Calu3 (cell line): Measurements from ENCODE around the gene CASP10. TPM values are rescaled to one million over a fixed set of nuclear protein-coding genes. Genes with fewer than 3 reads are reported as not detected.
A peak's percentile ranks its signal among the peaks of the same experiment; 100 is the strongest.
"Not testable (repeated sequence)": the region's sequence is repeated elsewhere in the genome, so short reads cannot be mapped to it uniquely, and the experiment has no call there.

Source experiments
- BruUV-seq: library from RNA; stranded (reverse); fragments of 400-500 nt; replicated peaks from 2 replicates; lab custom pipeline; 2021; lab: Mats Ljungman, UMichigan
- CTCF ChIA-PET: fragments of 300-600 bp; sonication (Branson Sonifier 250); formaldehyde crosslinking; loops from one replicate; lab custom pipeline; 2022; ENCODE audit warnings: antibody characterized with exemption; lab: Charles Lee
- DNase-seq: peaks from one replicate; pipeline ENCODE4 v3.0.0; 2022
- H3K27ac Mint-ChIP-seq: one replicate; pipeline ENCODE4 v1.8.0; 2022; ENCODE audit warnings: mixed read lengths; ENCODE audit not compliant: unreplicated experiment
- H3K27me3 Mint-ChIP-seq: one replicate; pipeline ENCODE4 v1.8.0; 2022; ENCODE audit warnings: mixed read lengths; ENCODE audit not compliant: unreplicated experiment
- H3K36me3 Mint-ChIP-seq: one replicate; pipeline ENCODE4 v1.8.0; 2022; ENCODE audit warnings: mild to moderate bottlenecking, moderate library complexity, mixed read lengths; ENCODE audit not compliant: insufficient read depth, unreplicated experiment
- H3K4me1 Mint-ChIP-seq: one replicate; pipeline ENCODE4 v1.8.0; 2022; ENCODE audit warnings: mild to moderate bottlenecking, low read depth, mixed read lengths; ENCODE audit not compliant: unreplicated experiment
- H3K4me3 Mint-ChIP-seq: one replicate; pipeline ENCODE4 v1.8.0; 2022; ENCODE audit warnings: mild to moderate bottlenecking, low read depth, moderate library complexity, mixed read lengths; ENCODE audit not compliant: unreplicated experiment
- H3K9me3 Mint-ChIP-seq: one replicate; pipeline ENCODE4 v1.8.0; 2022; ENCODE audit warnings: low read depth, mixed read lengths; ENCODE audit not compliant: unreplicated experiment
- intact Hi-C: fragments of 100-400 bp; cut with micrococcal nuclease; formaldehyde crosslinking; loops from one replicate; pipeline ENCODE4 v1.10.0; 2022; ENCODE audit not compliant: unreplicated experiment
- total RNA-seq: library from RNA; stranded (reverse); gene quantifications from 2 replicates; pipeline ENCODE4 v1.2.3, GENCODE V29; 2022
- TF ChIP-seq, protein P1 (sequence below): fragments of 200-600 bp; IDR thresholded peaks from one replicate; pipeline ENCODE4 v1.8.0; 2022; ENCODE audit warnings: antibody characterized with exemption; ENCODE audit not compliant: unreplicated experiment

The CASP10 gene
- total RNA-seq, 1 experiment from 2014 or later, result 21.4 TPM

DNA sequence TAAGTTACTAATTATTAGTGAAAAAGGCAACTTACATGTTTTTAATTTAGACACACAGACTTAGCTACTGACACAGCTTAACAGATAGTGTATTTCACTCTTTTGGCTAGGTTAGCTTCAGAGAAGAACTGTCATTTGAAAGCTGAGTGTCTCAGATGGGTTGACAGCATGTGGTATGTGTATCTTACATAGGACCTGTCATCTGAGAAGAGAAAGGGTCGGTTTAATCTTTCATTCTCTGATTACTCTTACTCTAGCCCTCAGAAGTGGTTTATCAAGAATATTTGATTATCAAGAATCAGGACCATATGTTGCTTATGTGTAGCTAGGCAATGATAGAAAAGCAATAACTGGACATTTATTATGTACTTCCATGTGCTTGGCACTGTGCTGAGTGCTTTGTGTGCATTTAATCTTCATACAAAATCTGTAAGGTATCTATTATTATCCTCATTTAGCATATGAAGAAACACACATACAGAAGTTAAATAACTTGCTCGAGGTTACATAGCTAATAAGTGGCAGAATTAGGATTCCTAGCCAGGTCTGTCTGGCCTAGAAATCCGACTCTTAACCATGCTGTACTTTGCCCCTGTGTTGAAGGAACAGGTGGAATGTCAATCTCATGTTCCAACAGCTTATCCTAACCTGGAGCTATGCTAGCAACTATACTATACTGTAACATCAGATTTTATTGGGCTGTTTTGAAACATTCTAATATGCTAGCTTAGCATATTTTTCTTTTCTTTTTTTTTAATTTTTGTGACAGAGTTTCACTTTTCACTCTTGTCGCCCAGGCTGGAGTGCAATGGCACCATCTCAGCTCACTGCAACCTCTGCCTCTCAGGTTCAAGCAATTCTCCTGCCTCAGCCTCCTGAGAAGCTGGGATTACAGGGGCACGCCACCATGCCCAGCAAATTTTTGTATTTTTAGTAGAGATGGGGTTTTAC, 38.6 kb upstream of the CASP10 start:
- CTCF ChIA-PET, result interaction anchor here (0.5 to 1.7 kb wide), 4 partner anchors 14 to 716 kb away, joined by 3 to 5 read pairs (median 4); no protein-coding TSS in a partner anchor
- TF ChIP-seq, protein P1, sequence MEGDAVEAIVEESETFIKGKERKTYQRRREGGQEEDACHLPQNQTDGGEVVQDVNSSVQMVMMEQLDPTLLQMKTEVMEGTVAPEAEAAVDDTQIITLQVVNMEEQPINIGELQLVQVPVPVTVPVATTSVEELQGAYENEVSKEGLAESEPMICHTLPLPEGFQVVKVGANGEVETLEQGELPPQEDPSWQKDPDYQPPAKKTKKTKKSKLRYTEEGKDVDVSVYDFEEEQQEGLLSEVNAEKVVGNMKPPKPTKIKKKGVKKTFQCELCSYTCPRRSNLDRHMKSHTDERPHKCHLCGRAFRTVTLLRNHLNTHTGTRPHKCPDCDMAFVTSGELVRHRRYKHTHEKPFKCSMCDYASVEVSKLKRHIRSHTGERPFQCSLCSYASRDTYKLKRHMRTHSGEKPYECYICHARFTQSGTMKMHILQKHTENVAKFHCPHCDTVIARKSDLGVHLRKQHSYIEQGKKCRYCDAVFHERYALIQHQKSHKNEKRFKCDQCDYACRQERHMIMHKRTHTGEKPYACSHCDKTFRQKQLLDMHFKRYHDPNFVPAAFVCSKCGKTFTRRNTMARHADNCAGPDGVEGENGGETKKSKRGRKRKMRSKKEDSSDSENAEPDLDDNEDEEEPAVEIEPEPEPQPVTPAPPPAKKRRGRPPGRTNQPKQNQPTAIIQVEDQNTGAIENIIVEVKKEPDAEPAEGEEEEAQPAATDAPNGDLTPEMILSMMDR, result no peak
- H3K27me3 Mint-ChIP-seq, result no peaks in the 10 kb centered on the region
- H3K36me3 Mint-ChIP-seq, result peaks cover 92% of the 10 kb centered on the region
- intact Hi-C loops, result no loop called here
- no peak overlapping the region for H3K4me3 Mint-ChIP-seq
- BruUV-seq, result no TSS peak
- H3K9me3 Mint-ChIP-seq, result no peaks in the 10 kb centered on the region
- H3K4me1 Mint-ChIP-seq, result peaks cover 43% of the 10 kb centered on the region
- no peak for DNase-seq
- H3K27ac Mint-ChIP-seq, result peak overlapping the region; percentile 44

DNA sequence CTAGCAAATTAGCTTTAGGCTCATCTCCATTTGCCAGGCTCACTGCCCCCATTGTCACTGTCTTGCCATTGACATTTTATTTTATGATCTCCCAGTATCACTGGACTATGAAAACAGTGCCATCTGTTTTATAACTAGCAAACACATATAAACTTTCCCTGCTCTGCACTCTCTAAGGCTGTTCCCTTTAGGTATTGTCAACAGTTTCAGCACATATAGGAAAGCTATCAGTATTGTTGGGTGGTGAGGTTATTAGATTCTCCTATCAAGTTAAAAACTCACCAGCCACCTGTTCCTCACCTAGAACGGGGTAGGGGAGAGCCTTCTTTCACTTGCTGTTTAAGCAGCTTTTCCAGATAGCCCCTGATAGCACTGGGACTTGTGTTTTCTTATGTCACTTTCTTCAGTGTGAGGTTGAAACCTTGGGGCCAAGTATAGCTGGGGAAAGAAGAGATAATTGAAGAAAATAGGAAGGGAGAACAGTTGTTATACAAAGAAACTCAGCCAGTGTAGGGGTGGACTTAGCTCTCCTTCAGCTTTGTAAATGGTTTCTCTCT, 34.4 kb upstream of the CASP10 start:
- no peak for DNase-seq
- H3K36me3 Mint-ChIP-seq, result peaks cover 92% of the 10 kb centered on the region
- TF ChIP-seq, protein P1, result no peak
- H3K27me3 Mint-ChIP-seq, result no peaks in the 10 kb centered on the region
- CTCF ChIA-PET, result interaction anchor here (1.1 kb wide), 1 partner anchor 10 kb away, joined by 6 read pairs; no protein-coding TSS in a partner anchor
- peak overlapping the region; percentile 99 for H3K27ac Mint-ChIP-seq
- H3K9me3 Mint-ChIP-seq, result peaks cover 6% of the 10 kb centered on the region
- intact Hi-C loops, result loop anchor here (2.0 kb wide), 1 partner anchor 16 kb away; no protein-coding TSS in a partner anchor
- H3K4me1 Mint-ChIP-seq, result peaks cover 77% of the 10 kb centered on the region
- BruUV-seq, result no TSS peak
- H3K4me3 Mint-ChIP-seq, result peak overlapping the region; percentile 62

DNA sequence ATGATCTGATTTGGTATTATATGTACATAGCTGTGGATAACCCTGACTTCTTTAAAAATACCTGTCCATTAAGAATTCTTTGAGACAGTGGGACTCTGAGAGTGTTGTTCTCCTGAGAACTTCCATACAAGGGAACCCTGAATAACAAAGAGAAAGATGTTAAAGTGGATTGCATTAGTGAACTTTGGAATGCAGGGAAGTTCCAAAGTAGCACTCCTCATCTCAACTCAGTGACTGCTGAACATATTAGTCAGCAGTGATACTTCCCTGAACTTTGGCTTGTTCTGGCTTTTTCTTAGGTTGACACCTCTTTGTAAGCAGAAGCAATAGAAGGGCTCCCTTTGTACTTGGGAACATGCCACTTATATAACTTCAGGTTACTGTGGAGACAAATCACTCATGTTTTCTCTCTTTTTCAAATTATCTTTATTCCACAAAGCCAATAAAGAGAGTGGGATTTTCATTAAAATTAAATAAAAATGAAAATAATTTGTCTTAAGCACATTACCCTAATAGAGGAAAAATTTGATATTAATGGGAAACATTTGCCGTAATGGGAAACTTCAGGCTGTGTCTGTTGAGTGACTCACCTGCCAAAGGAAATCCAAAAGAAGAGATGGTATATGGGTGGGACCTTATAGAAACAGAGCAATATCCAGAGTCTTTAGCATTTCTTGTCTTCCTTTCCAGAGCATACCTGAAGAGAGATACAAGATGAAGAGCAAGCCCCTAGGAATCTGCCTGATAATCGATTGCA, 33.7 kb upstream of the CASP10 start:
- Mint-ChIP-seq H3K27ac (peak overlapping the region; percentile 99), H3K9me3 (peaks cover 6% of the 10 kb centered on the region), H3K4me1 (peaks cover 73% of the 10 kb centered on the region), H3K36me3 (peaks cover 89% of the 10 kb centered on the region), H3K27me3 (no peaks in the 10 kb centered on the region), H3K4me3 (peak overlapping the region; percentile 62)
- DNase-seq, result peak; percentile 51
- CTCF ChIA-PET, result interaction anchor here (1.1 kb wide), 1 partner anchor 9 kb away, joined by 6 read pairs; no protein-coding TSS in a partner anchor
- TF ChIP-seq, protein P1, result no peak
- TSS peak; percentile 36 for BruUV-seq
- intact Hi-C loops, result loop anchor here (2.0 kb wide), 1 partner anchor 16 kb away; no protein-coding TSS in a partner anchor

DNA sequence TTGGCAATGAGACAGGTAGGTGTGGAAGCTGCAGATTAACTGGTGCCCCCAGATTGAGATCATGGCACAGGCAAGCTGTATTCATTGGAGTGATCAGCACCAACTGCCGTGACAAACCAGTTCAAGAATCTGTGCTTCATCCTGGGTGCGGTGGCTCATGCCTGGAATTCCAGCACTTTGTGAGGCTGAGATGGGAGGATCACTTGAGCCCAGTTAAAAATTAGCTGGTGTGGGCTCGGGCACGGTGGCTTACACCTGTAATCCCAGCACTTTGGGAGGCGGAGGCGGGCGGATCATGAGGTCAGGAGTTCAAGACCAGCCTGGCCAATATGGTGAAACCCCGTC, 33.1 kb upstream of the CASP10 start:
- BruUV-seq, CTCF ChIA-PET, H3K9me3 Mint-ChIP-seq, H3K27me3 Mint-ChIP-seq: not testable (repeated sequence)
- Mint-ChIP-seq H3K27ac (peak overlapping the region; percentile 99), H3K4me1 (peaks cover 70% of the 10 kb centered on the region), H3K4me3 (peak overlapping the region; percentile 62), H3K36me3 (peaks cover 89% of the 10 kb centered on the region)
- intact Hi-C loops, result loop anchor here (2.0 kb wide), 1 partner anchor 17 kb away; no protein-coding TSS in a partner anchor
- DNase-seq, result peak; percentile 74
